Left ventricle myocardium inferior (tissue), 1 donor: ENCODE results near the gene DIS3L. TPM values are rescaled to one million over a fixed set of nuclear protein-coding genes. Genes with fewer than 3 reads are reported as not detected.
A peak's percentile ranks its signal among the peaks of the same experiment; 100 is the strongest.
"Not testable (repeated sequence)": the region's sequence is repeated elsewhere in the genome, so short reads cannot be mapped to it uniquely, and the experiment has no call there.

ENCODE experiments used
- DNase-seq: peaks from one replicate; pipeline ENCODE4 v3.0.0-alpha.2; 2020
- H3K27ac ChIP-seq: fragments of 200-600 bp; replicated peaks from 2 replicates; pipeline ENCODE4 v1.8.0; 2021
- H3K27me3 ChIP-seq: fragments of 200-600 bp; 2 replicates; pipeline ENCODE4 v1.8.0; 2021; ENCODE audit warnings: low read depth
- H3K36me3 ChIP-seq: fragments of 200-600 bp; 2 replicates; pipeline ENCODE4 v1.8.0; 2021
- H3K4me1 ChIP-seq: fragments of 200-600 bp; 2 replicates; pipeline ENCODE4 v1.8.0; 2021
- H3K4me3 ChIP-seq: fragments of 200-600 bp; 2 replicates; pipeline ENCODE4 v1.8.0; 2021; ENCODE audit warnings: mild to moderate bottlenecking, moderate library complexity
- H3K9me3 ChIP-seq: fragments of 200-600 bp; replicated peaks from 2 replicates; pipeline ENCODE4 v1.8.0; 2021
- CTCF ChIP-seq: fragments of 200-600 bp; IDR thresholded peaks from 2 replicates; pipeline ENCODE4 v1.8.0; 2021; ENCODE audit warnings: antibody characterized with exemption, mild to moderate bottlenecking, borderline replicate concordance
- intact Hi-C: fragments of 100-400 bp; cut with micrococcal nuclease; formaldehyde crosslinking; loops from one replicate; pipeline ENCODE4 v1.11.0; 2022
- total RNA-seq: library from RNA; stranded (reverse); fragmentation: NEBNext Ultra II Directional; extraction: Animal tissue kit (Norgen Biotek cat#: 25700); gene quantifications from one replicate; pipeline ENCODE4 v1.2.1, GENCODE V29; 2021
- donor health status: DM: no; HTN: yes; CAD: no; lungs with severe emphysema.

Gene DIS3L
- total RNA-seq, 1 donor from 2014 or later: 36.6 TPM

GRCh38 chr15:66356359-66357236 lies 63.2 kb downstream of the DIS3L start, which contains the start of gene TIPIN:
Gene TIPIN (minus strand): TSS chr15:66356685. CDS start chr15:66352947, 3,738 bp downstream.
- H3K27ac ChIP-seq: peak within 1 kb of the TSS; percentile 73

GRCh38 chr15:66359740-66360139 lies 66.4 kb downstream of the DIS3L start:
- no peaks in the 10 kb centered on the region for H3K36me3 ChIP-seq
- no peak for TF ChIP-seq CTCF
- intact Hi-C loops: no loop called here
- DNase-seq: no peak
- no peaks in the 10 kb centered on the region for H3K9me3 ChIP-seq
- peaks cover 10% of the 10 kb centered on the region for H3K4me1 ChIP-seq
- H3K27me3 ChIP-seq: no peaks in the 10 kb centered on the region
- no peak overlapping the region for H3K4me3 ChIP-seq
- H3K27ac ChIP-seq: no peak overlapping the region

More at GRCh38 chr15:66356359-66357236, 63.2 kb downstream of the DIS3L start, which contains the start of gene TIPIN:
- TF ChIP-seq CTCF: no peak
- peak; percentile 95 for DNase-seq
- Histone ChIP-seq H3K4me1 (peaks cover 10% of the 10 kb centered on the region), H3K27me3 (no peaks in the 10 kb centered on the region), H3K36me3 (peaks cover 8% of the 10 kb centered on the region), H3K9me3 (no peaks in the 10 kb centered on the region), H3K4me3 (peak within 1 kb of the TSS; percentile 77)
- intact Hi-C loops: no loop called here

GRCh38 chr15:66361745-66362460 lies 68.5 kb downstream of the DIS3L start:
- H3K4me3 ChIP-seq, DNase-seq, intact Hi-C loops, H3K36me3 ChIP-seq, H3K27ac ChIP-seq, H3K9me3 ChIP-seq, H3K27me3 ChIP-seq, H3K4me1 ChIP-seq: not testable (repeated sequence)

DNA sequence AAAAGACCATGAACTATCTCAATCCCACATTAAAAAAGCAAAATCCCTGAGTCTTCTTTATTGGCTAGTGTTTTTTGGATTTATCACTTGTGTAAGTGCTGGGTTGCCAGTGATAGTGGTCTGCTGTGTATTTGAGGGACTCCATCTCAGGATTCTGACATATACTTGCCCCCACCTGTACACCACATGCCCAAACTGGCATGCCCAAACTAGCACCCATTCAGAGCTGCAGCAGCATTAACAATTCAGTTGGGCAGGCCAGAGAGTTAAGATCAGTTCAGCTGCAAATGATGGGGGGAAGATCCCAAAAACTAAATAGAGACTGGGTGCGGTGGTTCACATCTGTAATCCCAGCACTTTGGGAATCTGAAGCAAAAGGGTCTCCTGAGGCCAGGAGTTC lies 69.4 kb downstream of the DIS3L start:
- intact Hi-C loops: no loop called here
- Histone ChIP-seq H3K4me3 (no peak overlapping the region), H3K9me3 (no peaks in the 10 kb centered on the region), H3K27me3 (no peaks in the 10 kb centered on the region), H3K27ac (no peak overlapping the region), H3K36me3 (no peaks in the 10 kb centered on the region), H3K4me1 (no peaks in the 10 kb centered on the region)
- DNase-seq: no peak
- no peak for TF ChIP-seq CTCF

GRCh38 chr15:66364944-66365528 lies 71.7 kb downstream of the DIS3L start:
- H3K27me3 ChIP-seq: no peaks in the 10 kb centered on the region
- no peak for DNase-seq
- peaks cover 7% of the 10 kb centered on the region for H3K4me1 ChIP-seq
- intact Hi-C loops: no loop called here
- TF ChIP-seq CTCF: no peak
- no peaks in the 10 kb centered on the region for H3K36me3 ChIP-seq
- H3K27ac ChIP-seq: no peak overlapping the region
- H3K4me3 ChIP-seq: no peak overlapping the region
- H3K9me3 ChIP-seq: no peaks in the 10 kb centered on the region
